HEK293T (cell line): ENCODE data around the gene ADGRG4.

Experiments
- CTCF ChIA-PET: fragments of 350-600 bp; formaldehyde crosslinking; extraction: SDS; loops from one replicate; lab custom pipeline; 2021; ENCODE audit warnings: antibody characterized with exemption, inconsistent platforms; lab: Yijun Ruan, JAX
- POLR2A ChIA-PET: fragments of 350-600 bp; formaldehyde crosslinking; extraction: SDS; loops from one replicate; lab custom pipeline; 2020; ENCODE audit warnings: antibody characterized with exemption, inconsistent platforms; lab: Yijun Ruan, JAX
- DNase-seq: peaks from one replicate; pipeline ENCODE4 v3.0.0; 2012; ENCODE audit warnings: mixed read lengths; ENCODE audit errors: extremely low spot score
- ARNT ChIP-seq: fragments of 450-650 bp; IDR thresholded peaks from 2 replicates; pipeline ENCODE4 v1.6.1; 2017; ENCODE audit warnings: mild to moderate bottlenecking
- BHLHE40 ChIP-seq: fragments of 450-650 bp; IDR thresholded peaks from 2 replicates; pipeline ENCODE4 v1.6.1; 2016; ENCODE audit warnings: mild to moderate bottlenecking, moderate library complexity, borderline replicate concordance
- CTBP1 ChIP-seq: fragments of 450-650 bp; IDR thresholded peaks from 2 replicates; pipeline ENCODE4 v1.6.1; 2016; ENCODE audit warnings: borderline replicate concordance
- ELF4 ChIP-seq: fragments of 450-650 bp; IDR thresholded peaks from 2 replicates; pipeline ENCODE4 v1.6.1; 2017; ENCODE audit warnings: antibody characterized with exemption
- FOXA1 ChIP-seq: fragments of 450-650 bp; IDR thresholded peaks from 2 replicates; pipeline ENCODE4 v1.6.1; 2016; ENCODE audit warnings: mild to moderate bottlenecking
- FOXK2 ChIP-seq: fragments of 450-650 bp; IDR thresholded peaks from 2 replicates; pipeline ENCODE4 v1.6.1; 2016; ENCODE audit warnings: mild to moderate bottlenecking
- FOXM1 ChIP-seq: fragments of 450-650 bp; IDR thresholded peaks from 2 replicates; pipeline ENCODE4 v1.6.1; 2017; ENCODE audit warnings: mild to moderate bottlenecking, borderline replicate concordance
- HDGF ChIP-seq: fragments of 450-650 bp; IDR thresholded peaks from 2 replicates; pipeline ENCODE4 v1.6.1; 2017; ENCODE audit warnings: antibody characterized with exemption, borderline replicate concordance
- L3MBTL2 ChIP-seq: fragments of 450-650 bp; conservative IDR thresholded peaks from 2 replicates; pipeline ENCODE4 v1.6.1; 2016; ENCODE audit warnings: mild to moderate bottlenecking
- LEF1 ChIP-seq: fragments of 450-650 bp; IDR thresholded peaks from 2 replicates; pipeline ENCODE4 v1.6.1; 2017; ENCODE audit warnings: mild to moderate bottlenecking, borderline replicate concordance
- NFRKB ChIP-seq: fragments of 450-650 bp; IDR thresholded peaks from 2 replicates; pipeline ENCODE4 v1.6.1; 2016; ENCODE audit warnings: mild to moderate bottlenecking, moderate library complexity
- SP1 ChIP-seq: fragments of 450-650 bp; IDR thresholded peaks from 2 replicates; pipeline ENCODE4 v1.6.1; 2017
- SUZ12 ChIP-seq: fragments of 450-650 bp; IDR thresholded peaks from 2 replicates; pipeline ENCODE4 v1.6.1; 2016; ENCODE audit warnings: mild to moderate bottlenecking
- TARDBP ChIP-seq: fragments of 450-650 bp; IDR thresholded peaks from 2 replicates; pipeline ENCODE4 v1.6.1; 2016
- ZNF384 ChIP-seq: fragments of 450-650 bp; IDR thresholded peaks from 2 replicates; pipeline ENCODE4 v1.6.1; 2016
- TF ChIP-seq, protein P1 (sequence below): fragments of 450-650 bp; IDR thresholded peaks from 2 replicates; pipeline ENCODE4 v1.6.1; 2016

The ADGRG4 gene

DNA sequence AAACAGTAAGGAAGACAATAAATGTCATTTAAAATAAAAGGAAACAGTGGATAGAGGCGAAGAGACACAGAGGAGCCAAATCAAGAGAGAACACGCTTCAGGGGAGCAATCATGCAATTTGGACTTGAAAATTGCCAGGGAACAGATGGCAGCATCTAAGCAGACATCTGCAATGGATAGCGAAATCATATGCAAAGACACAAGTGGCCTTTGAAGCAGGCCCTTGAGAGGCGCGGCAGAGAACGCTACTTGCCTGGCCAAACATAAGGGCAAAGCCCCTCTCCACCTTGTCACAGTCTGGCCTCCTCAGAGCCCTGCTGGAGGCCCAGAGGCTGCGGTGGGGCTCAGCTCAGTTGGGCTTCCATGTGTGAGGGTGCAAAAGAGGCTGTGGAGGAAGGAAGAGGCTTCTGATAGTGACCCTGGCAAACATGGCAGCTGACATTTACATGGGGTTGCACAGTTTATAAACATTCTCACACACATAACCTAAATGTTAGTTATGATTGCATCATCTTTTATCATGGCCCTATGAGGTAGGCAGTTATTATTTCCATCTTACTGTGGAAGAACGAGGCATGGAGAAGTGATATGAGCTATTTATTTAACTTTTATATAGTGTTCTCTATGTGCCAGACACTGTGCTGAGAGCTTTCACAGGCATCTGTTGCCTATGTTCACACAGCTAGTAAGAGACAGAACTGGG, 18.3 kb downstream of the ADGRG4 start:
- no peak for TF ChIP-seq ZNF384
- no peak for TF ChIP-seq TARDBP
- TF ChIP-seq FOXM1, result no peak
- TF ChIP-seq FOXA1, result no peak
- no peak for TF ChIP-seq SUZ12
- TF ChIP-seq, protein P1, sequence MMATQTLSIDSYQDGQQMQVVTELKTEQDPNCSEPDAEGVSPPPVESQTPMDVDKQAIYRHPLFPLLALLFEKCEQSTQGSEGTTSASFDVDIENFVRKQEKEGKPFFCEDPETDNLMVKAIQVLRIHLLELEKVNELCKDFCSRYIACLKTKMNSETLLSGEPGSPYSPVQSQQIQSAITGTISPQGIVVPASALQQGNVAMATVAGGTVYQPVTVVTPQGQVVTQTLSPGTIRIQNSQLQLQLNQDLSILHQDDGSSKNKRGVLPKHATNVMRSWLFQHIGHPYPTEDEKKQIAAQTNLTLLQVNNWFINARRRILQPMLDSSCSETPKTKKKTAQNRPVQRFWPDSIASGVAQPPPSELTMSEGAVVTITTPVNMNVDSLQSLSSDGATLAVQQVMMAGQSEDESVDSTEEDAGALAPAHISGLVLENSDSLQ, result no peak
- no peak for TF ChIP-seq CTBP1
- no peak for TF ChIP-seq L3MBTL2
- no peak for TF ChIP-seq BHLHE40
- TF ChIP-seq SP1, result no peak
- no peak for TF ChIP-seq NFRKB
- no peak for TF ChIP-seq HDGF
- no peak for TF ChIP-seq FOXK2
- TF ChIP-seq ELF4, result no peak
- no peak for TF ChIP-seq ARNT
- ChIA-PET POLR2A (no interaction called here), CTCF (no interaction called here)
- DNase-seq, result no peak

DNA sequence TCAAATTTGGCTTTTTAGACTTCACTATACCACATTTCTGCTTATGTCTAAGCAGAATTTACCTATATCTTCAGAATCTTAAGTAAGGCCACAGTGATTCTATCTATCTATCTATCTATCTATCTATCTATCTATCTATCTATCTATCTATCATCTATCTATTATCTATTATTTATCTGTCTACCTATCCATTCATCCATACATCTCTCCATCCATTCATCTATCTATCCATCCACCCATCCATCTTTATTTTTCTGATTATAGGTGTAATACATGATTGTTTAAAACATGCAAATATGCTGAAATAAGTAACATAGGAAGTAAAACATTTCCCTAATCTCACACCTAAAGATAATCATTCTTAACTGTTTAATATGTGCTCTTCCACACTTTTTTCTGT, 18.8 kb downstream of the ADGRG4 start:
- POLR2A ChIA-PET, result no interaction called here

DNA sequence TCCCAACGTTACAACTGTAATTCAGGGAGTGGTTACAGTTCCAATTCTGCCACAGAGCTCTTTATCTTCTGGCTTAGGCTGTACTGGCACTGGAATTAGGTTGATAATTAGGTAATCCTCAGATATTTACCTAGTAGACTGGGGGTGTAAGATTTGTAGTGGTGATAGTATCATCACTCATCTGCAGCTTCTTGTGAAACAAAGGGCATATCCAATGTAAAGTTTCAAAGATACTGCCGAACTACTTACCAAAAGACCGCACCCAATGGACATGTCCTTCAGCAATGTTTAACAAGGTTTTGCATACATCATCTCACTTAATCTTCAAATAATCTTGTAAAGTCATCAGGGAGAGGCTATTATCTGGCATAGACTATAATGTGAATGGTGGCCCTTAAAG, 20.8 kb downstream of the ADGRG4 start:
- no peak for DNase-seq
- TF ChIP-seq SUZ12 (no peak), LEF1 (no peak), CTBP1 (no peak), HDGF (no peak), BHLHE40 (no peak), ELF4 (no peak), NFRKB (no peak), FOXM1 (no peak), FOXK2 (no peak), TARDBP (no peak), SP1 (no peak)
- TF ChIP-seq, protein P1, result no peak

More for the DNA sequence above, 18.8 kb downstream of the ADGRG4 start:
- no peak for DNase-seq
- CTCF ChIA-PET, result no interaction called here
- no peak for TF ChIP-seq FOXA1
- TF ChIP-seq CTBP1, result no peak
- no peak for TF ChIP-seq NFRKB
- TF ChIP-seq BHLHE40, result no peak

GRCh38 chrX:136322064-136322463, 21.3 kb downstream of the ADGRG4 start:
- CTCF ChIA-PET, result no interaction called here
- POLR2A ChIA-PET, result no interaction called here
- no peak for DNase-seq
- TF ChIP-seq LEF1, result no peak
- TF ChIP-seq HDGF, result no peak
- TF ChIP-seq SP1, result no peak
- TF ChIP-seq, protein P1, result no peak
- TF ChIP-seq FOXK2, result no peak
- no peak for TF ChIP-seq ZNF384
- no peak for TF ChIP-seq NFRKB
- TF ChIP-seq SUZ12, result no peak
- no peak for TF ChIP-seq ARNT

More for the DNA sequence above, 20.8 kb downstream of the ADGRG4 start:
- CTCF ChIA-PET, result no interaction called here
- POLR2A ChIA-PET, result no interaction called here

DNA sequence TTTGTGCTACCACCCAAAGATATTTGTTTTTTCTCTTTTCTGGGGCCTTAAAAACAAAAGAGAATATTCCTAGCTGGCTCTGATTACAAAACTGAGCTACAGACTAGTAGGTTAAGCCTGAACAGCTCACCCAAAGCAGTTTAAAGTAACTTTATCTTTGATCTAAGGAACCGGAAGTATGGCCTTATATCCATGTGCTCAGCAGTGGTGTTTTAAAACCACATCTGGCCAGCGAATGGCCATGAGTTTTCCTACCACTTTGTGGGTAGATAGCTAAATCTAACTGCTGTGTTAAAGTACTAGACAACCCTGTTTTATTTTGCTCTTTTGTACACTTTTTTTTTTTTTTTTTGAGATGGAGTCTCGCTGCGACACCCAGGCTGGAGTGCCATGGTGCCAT, 24.6 kb downstream of the ADGRG4 start:
- TF ChIP-seq FOXK2 (no peak), FOXA1 (no peak), ZNF384 (no peak), SP1 (no peak), NFRKB (no peak), SUZ12 (no peak), BHLHE40 (no peak), HDGF (no peak)
- TF ChIP-seq, protein P1, result no peak
- POLR2A ChIA-PET, result no interaction called here
- CTCF ChIA-PET, result no interaction called here
- DNase-seq, result no peak

DNA sequence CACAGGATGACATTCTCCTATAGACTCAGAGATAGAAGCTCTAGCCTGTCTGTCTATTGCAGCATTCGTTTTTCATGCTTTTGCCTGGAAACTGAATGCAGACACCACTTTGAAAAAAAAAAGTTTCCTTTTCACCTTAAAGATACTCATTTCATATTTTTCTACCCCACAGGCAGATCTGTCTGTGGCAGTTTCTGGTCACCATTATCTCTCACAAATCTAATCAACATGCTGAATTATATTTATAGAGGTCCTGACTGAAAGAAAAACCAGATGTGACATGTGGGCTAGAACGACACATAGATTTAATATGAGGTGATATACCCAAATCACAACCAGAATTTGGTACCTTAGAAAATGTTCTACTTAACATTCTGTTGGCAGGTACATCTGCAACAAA, 28.2 kb downstream of the ADGRG4 start:
- no peak for DNase-seq
- TF ChIP-seq ELF4 (no peak), BHLHE40 (no peak), FOXA1 (no peak), CTBP1 (no peak), LEF1 (no peak), HDGF (no peak)
- CTCF ChIA-PET, result no interaction called here
- POLR2A ChIA-PET, result no interaction called here
